Liver (tissue), 3 donors: Measurements from ENCODE around the gene MSANTD7.

Experiments
- EGR1 ChIP-seq, 2 donors: IDR thresholded peaks; 2 replicates each; pipeline ENCODE4 v1.6.1; 2016 to 2018; ENCODE audit warnings: antibody characterized with exemption in 2 of 2, low read depth in 2 of 2
- HNF4A ChIP-seq, 2 donors: conservative IDR thresholded peaks; 2 replicates each; pipeline ENCODE4 v1.6.1; 2016; ENCODE audit warnings: antibody characterized with exemption in 2 of 2, mild to moderate bottlenecking in 2 of 2
- RAD21 ChIP-seq, 2 donors: IDR thresholded peaks; 2 replicates each; pipeline ENCODE4 v1.6.1; 2016; ENCODE audit warnings: antibody characterized with exemption in 2 of 2, mild to moderate bottlenecking in 2 of 2
- TAF1 ChIP-seq: conservative IDR thresholded peaks from 2 replicates; pipeline ENCODE4 v1.6.1; 2016; ENCODE audit warnings: antibody characterized with exemption, mild to moderate bottlenecking
- YY1 ChIP-seq: IDR thresholded peaks from 2 replicates; pipeline ENCODE4 v1.6.1; 2016; ENCODE audit warnings: antibody characterized with exemption, mild to moderate bottlenecking
- TF ChIP-seq, protein P1 (sequence below): fragments of 150-350 bp; IDR thresholded peaks from 2 replicates; pipeline ENCODE4 v1.5.1; 2017; ENCODE audit warnings: improper control_type of control experiment, low read depth, low read length; ENCODE audit not compliant: missing input control
- TF ChIP-seq, protein P2 (sequence below): IDR thresholded peaks from 2 replicates; pipeline ENCODE4 v1.6.1; 2016; ENCODE audit warnings: antibody characterized with exemption, mild to moderate bottlenecking
- donor health status: healthy.
- donor health status: healthy.

DNA sequence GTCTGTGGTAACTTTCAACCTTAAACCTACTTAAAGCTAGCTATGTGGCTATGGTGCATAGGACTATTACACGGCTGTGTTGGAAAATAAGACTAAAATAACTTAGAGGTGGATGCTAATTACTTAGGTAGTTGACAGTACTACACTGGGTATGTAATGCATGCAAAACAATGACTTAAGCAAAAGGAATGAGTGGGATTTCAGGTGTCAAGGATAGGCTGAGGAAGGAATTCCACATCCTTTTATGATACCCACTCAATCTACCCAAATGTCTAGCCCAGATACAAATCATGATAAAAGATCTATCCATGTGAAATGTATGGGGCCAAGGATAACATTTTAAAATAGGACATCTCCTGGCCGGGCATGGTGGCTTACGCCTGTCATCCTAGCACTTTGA is 14.1 kb upstream of the MSANTD7 start:
- no peak for TF ChIP-seq YY1
- TF ChIP-seq, protein P1, sequence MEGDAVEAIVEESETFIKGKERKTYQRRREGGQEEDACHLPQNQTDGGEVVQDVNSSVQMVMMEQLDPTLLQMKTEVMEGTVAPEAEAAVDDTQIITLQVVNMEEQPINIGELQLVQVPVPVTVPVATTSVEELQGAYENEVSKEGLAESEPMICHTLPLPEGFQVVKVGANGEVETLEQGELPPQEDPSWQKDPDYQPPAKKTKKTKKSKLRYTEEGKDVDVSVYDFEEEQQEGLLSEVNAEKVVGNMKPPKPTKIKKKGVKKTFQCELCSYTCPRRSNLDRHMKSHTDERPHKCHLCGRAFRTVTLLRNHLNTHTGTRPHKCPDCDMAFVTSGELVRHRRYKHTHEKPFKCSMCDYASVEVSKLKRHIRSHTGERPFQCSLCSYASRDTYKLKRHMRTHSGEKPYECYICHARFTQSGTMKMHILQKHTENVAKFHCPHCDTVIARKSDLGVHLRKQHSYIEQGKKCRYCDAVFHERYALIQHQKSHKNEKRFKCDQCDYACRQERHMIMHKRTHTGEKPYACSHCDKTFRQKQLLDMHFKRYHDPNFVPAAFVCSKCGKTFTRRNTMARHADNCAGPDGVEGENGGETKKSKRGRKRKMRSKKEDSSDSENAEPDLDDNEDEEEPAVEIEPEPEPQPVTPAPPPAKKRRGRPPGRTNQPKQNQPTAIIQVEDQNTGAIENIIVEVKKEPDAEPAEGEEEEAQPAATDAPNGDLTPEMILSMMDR: no peak
- TF ChIP-seq EGR1 (IDR thresholded peaks at IDR 0.05; ENCODE audit: low read depth in 2 of 2): no peak
- no peak for TF ChIP-seq TAF1
- no peak for TF ChIP-seq HNF4A (conservative IDR thresholded peaks at IDR 0.05)
- TF ChIP-seq RAD21 (IDR thresholded peaks at IDR 0.05): no peak
- TF ChIP-seq, protein P2, sequence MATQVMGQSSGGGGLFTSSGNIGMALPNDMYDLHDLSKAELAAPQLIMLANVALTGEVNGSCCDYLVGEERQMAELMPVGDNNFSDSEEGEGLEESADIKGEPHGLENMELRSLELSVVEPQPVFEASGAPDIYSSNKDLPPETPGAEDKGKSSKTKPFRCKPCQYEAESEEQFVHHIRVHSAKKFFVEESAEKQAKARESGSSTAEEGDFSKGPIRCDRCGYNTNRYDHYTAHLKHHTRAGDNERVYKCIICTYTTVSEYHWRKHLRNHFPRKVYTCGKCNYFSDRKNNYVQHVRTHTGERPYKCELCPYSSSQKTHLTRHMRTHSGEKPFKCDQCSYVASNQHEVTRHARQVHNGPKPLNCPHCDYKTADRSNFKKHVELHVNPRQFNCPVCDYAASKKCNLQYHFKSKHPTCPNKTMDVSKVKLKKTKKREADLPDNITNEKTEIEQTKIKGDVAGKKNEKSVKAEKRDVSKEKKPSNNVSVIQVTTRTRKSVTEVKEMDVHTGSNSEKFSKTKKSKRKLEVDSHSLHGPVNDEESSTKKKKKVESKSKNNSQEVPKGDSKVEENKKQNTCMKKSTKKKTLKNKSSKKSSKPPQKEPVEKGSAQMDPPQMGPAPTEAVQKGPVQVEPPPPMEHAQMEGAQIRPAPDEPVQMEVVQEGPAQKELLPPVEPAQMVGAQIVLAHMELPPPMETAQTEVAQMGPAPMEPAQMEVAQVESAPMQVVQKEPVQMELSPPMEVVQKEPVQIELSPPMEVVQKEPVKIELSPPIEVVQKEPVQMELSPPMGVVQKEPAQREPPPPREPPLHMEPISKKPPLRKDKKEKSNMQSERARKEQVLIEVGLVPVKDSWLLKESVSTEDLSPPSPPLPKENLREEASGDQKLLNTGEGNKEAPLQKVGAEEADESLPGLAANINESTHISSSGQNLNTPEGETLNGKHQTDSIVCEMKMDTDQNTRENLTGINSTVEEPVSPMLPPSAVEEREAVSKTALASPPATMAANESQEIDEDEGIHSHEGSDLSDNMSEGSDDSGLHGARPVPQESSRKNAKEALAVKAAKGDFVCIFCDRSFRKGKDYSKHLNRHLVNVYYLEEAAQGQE: no peak
